Measurements from ENCODE around the gene MSX1.

MSX1 gene

GRCh38 chr4:4868758-4869723 lies 9.6 kb downstream of the MSX1 start:
- no peaks in the 10 kb centered on the region for H3K9me3 Mint-ChIP-seq
- H3K4me1 Mint-ChIP-seq (ENCODE audit: low read depth), result peaks cover 25% of the 10 kb centered on the region
- no peak overlapping the region for H3K27ac Mint-ChIP-seq
- peaks cover 4% of the 10 kb centered on the region for H3K36me3 Mint-ChIP-seq (ENCODE audit: low read depth)
- H3K27me3 Mint-ChIP-seq, result peaks cover 71% of the 10 kb centered on the region
- no peak overlapping the region for H3K4me3 Mint-ChIP-seq

DNA sequence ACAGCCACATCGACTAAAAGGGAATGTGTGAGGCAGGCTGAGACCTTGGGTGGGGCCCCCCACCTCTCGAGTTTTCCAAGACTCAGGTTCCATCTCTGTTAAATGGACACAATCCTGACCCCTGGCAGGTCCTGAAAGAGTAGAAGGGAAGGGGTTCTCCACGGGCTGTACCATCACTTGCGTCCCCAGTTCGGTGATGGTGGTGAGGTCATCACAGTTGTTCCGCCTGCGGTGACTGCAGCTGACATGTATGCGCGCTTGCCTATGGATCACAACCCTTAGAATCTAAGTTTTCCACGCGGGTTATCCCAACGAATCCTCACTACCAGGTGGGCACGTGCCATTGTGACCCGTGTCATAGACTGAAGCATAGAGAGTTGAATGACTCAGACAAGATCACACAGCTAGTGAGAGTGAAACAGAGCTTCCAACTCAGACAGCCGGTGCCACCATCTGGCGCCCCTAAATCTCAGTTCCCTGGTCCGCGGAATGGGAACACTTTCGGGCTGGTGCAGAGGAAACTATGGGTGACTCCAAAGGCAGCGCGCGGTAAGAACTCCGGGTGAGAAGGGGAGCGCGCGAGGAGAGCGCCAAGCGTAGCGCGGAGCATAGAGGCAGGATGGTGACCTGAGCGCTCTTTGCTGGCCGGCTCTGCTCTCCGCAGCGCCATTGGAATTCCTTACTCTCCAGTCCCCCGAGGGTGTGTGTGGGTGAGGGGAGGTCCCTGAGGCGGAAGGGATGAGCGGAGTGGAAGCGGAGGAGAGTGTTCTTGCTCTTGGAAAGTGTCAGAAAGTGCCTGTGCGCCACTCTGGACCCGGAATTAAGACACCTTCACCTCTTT lies 10.5 kb downstream of the MSX1 start:
- Mint-ChIP-seq H3K27ac (no peak overlapping the region), H3K27me3 (peaks cover 71% of the 10 kb centered on the region), H3K9me3 (no peaks in the 10 kb centered on the region), H3K4me3 (peak overlapping the region; percentile 15), H3K36me3 (ENCODE audit: low read depth) (peaks cover 4% of the 10 kb centered on the region), H3K4me1 (ENCODE audit: low read depth) (peaks cover 25% of the 10 kb centered on the region)

GRCh38 chr4:4870576-4871241 lies 11.2 kb downstream of the MSX1 start:
- Mint-ChIP-seq H3K27me3 (peaks cover 72% of the 10 kb centered on the region), H3K4me1 (ENCODE audit: low read depth) (peaks cover 25% of the 10 kb centered on the region), H3K27ac (peak overlapping the region; percentile 18), H3K36me3 (ENCODE audit: low read depth) (peaks cover 4% of the 10 kb centered on the region), H3K4me3 (no peak overlapping the region), H3K9me3 (no peaks in the 10 kb centered on the region)

DNA sequence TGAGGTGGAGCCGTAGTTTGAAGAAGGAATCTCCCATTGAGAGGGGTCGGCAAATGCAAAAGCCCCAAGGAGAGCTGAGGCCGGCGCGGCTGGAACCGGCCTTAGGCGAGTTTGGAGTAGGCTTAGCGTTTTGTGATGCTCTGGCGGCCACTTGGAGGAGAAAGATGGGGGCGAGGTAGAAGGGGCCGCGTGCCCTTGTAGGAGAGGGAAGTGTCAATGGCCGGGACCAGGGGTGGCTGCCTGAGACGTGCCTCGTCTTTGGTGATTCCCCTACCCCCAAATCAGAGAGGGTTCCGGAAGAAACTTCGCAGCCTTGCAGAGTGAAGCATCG lies 11.7 kb downstream of the MSX1 start:
- Mint-ChIP-seq H3K9me3 (no peaks in the 10 kb centered on the region), H3K4me1 (ENCODE audit: low read depth) (peaks cover 21% of the 10 kb centered on the region), H3K27ac (peak overlapping the region; percentile 18), H3K36me3 (ENCODE audit: low read depth) (peaks cover under 1% of the 10 kb centered on the region), H3K27me3 (peaks cover 72% of the 10 kb centered on the region), H3K4me3 (no peak overlapping the region)

- peaks cover 16% of the 10 kb centered on the region for H3K4me1 Mint-ChIP-seq (ENCODE audit: low read depth)
- no peak overlapping the region for H3K27ac Mint-ChIP-seq
- H3K4me3 Mint-ChIP-seq, result no peak overlapping the region
- H3K9me3 Mint-ChIP-seq, result no peaks in the 10 kb centered on the region
- no peaks in the 10 kb centered on the region for H3K36me3 Mint-ChIP-seq (ENCODE audit: low read depth)
- peaks cover 68% of the 10 kb centered on the region for H3K27me3 Mint-ChIP-seq
Measured at GRCh38 chr4:4871573-4872313, 12.3 kb downstream of the MSX1 start.

DNA sequence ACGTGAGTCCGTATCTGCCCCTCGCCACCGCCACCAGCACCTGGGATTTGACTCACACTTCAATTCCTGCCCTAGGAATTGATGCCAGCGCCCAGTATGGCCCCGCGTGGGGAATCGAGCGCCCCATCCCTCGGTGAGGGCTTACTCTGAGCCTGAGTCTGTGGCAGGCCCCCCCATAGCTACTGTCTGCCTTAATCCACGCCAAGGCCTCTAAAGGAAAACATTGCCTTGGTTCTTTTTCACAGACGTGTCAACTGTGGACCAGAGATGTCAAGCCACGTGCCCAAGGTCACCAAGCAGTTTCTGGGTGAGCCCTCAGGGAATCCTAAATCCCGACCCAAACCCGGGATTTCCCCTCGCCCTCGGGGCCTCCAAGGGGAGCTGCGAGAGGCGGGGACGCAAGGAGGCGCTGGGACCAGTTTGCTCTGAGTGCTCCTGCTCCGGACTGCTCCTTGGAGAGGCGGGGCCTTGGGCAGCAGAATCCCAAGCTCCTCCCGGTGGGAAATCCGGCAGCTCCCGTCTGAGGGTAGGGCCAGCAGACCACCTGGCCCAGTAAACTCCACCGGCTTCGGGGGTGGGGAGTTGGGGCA lies 12.9 kb downstream of the MSX1 start:
- Mint-ChIP-seq H3K36me3 (ENCODE audit: low read depth) (no peaks in the 10 kb centered on the region), H3K27me3 (peaks cover 72% of the 10 kb centered on the region), H3K27ac (no peak overlapping the region), H3K9me3 (no peaks in the 10 kb centered on the region), H3K4me3 (no peak overlapping the region), H3K4me1 (ENCODE audit: low read depth) (peaks cover 14% of the 10 kb centered on the region)

GRCh38 chr4:4873203-4873602 lies 13.7 kb downstream of the MSX1 start:
- Mint-ChIP-seq H3K27ac (no peak overlapping the region), H3K4me3 (no peak overlapping the region), H3K9me3 (no peaks in the 10 kb centered on the region), H3K4me1 (ENCODE audit: low read depth) (peaks cover 14% of the 10 kb centered on the region), H3K36me3 (ENCODE audit: low read depth) (no peaks in the 10 kb centered on the region), H3K27me3 (peaks cover 72% of the 10 kb centered on the region)

DNA sequence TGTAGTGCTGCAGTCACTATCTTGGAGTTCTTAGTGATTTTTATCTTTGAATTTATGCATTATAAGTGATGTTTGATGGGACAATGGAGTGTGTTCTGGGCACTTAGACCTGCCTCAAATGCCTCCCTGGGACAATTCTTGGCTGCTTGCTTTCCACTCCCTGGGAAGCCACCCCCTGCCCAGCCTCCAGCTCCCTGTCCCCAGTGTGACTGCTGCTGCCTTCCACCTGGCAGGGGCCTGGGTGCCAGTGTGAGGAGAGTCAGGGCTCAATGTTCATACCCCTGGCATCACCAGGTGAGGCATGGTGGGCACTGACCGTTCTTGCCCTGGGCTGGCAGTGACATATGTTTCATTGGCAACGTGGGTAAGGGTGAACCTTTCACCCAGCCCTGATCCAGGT lies 14.8 kb downstream of the MSX1 start:
- Mint-ChIP-seq H3K27me3 (peaks cover 79% of the 10 kb centered on the region), H3K4me3 (no peak overlapping the region), H3K36me3 (ENCODE audit: low read depth) (no peaks in the 10 kb centered on the region)

GRCh38 chr4:4875147-4875546 lies 15.7 kb downstream of the MSX1 start:
- Mint-ChIP-seq H3K36me3 (ENCODE audit: low read depth) (no peaks in the 10 kb centered on the region), H3K27me3 (peaks cover 75% of the 10 kb centered on the region), H3K27ac (no peak overlapping the region), H3K9me3 (no peaks in the 10 kb centered on the region), H3K4me3 (no peak overlapping the region), H3K4me1 (ENCODE audit: low read depth) (peaks cover 6% of the 10 kb centered on the region)

More for the DNA sequence above, 14.8 kb downstream of the MSX1 start:
- H3K27ac Mint-ChIP-seq, result no peak overlapping the region
- H3K4me1 Mint-ChIP-seq (ENCODE audit: low read depth), result peaks cover 9% of the 10 kb centered on the region
- no peaks in the 10 kb centered on the region for H3K9me3 Mint-ChIP-seq

DNA sequence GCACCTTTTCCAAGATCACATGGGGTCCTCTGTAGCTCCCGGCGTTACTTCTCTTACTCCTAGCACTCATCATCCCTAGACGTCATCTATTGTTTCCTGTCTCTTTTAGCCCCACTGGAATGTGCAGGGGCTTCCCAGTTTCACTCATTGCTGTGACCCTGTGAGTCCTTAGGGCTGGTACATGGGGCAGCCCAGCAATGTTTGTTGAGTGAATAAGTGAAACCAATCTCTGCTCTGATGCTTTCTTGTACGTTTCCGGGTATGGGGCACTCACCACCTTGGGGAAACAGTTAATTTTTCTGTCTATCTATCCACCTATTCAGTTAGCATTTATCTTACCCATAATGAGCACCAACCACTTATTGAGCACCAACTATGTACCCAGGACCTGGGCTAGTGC lies 16.1 kb downstream of the MSX1 start:
- no peak overlapping the region for H3K4me3 Mint-ChIP-seq
- H3K36me3 Mint-ChIP-seq (ENCODE audit: low read depth), result no peaks in the 10 kb centered on the region
- peaks cover 5% of the 10 kb centered on the region for H3K4me1 Mint-ChIP-seq (ENCODE audit: low read depth)
- no peaks in the 10 kb centered on the region for H3K9me3 Mint-ChIP-seq
- no peak overlapping the region for H3K27ac Mint-ChIP-seq
- peaks cover 70% of the 10 kb centered on the region for H3K27me3 Mint-ChIP-seq

DNA sequence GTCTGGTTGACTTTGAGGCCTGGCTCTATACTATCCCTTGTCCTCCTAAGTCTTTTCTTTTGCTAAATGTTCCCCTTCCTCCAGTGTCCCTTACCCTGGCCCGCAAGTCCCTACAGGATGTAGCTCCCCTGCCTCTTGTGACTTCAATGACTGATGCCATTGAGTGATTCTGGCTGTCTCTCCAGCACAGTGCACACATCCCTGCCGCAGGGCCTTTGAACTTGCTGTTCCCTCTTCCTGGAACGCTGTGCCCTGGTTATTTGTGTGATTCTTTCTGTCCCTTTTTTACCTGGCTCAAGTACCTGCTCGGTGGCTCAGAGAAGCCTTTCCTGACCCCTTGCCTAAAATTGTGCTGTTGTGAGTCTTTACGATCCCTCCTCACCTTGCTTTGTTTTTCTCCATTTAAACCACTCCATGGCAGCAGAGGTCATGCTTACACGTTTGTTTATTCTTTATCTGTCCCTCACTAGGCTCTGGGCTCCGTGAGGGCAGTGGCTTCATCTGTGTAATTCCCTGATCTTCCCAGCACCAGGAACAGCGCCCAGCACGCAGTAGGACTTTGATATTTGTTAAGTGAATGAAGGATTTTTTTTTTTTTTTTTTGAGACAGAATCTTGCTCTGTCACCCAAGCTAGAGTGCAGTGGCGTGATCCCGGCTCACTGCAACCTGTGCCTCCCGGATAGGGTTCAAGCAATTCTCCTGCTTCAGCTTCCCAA lies 17.6 kb downstream of the MSX1 start:
- Mint-ChIP-seq H3K27ac (no peak overlapping the region), H3K36me3 (ENCODE audit: low read depth) (no peaks in the 10 kb centered on the region), H3K27me3 (peaks cover 57% of the 10 kb centered on the region), H3K9me3 (no peaks in the 10 kb centered on the region), H3K4me1 (ENCODE audit: low read depth) (no peaks in the 10 kb centered on the region), H3K4me3 (no peak overlapping the region)

- Mint-ChIP-seq H3K27me3 (peaks cover 33% of the 10 kb centered on the region), H3K27ac (no peak overlapping the region), H3K9me3 (no peaks in the 10 kb centered on the region), H3K4me1 (ENCODE audit: low read depth) (no peaks in the 10 kb centered on the region), H3K36me3 (ENCODE audit: low read depth) (no peaks in the 10 kb centered on the region), H3K4me3 (no peak overlapping the region)
Measured at GRCh38 chr4:4880492-4880891, 21.0 kb downstream of the MSX1 start.

- Mint-ChIP-seq H3K9me3 (no peaks in the 10 kb centered on the region), H3K27me3 (peaks cover 26% of the 10 kb centered on the region), H3K27ac (no peak overlapping the region), H3K36me3 (ENCODE audit: low read depth) (no peaks in the 10 kb centered on the region), H3K4me1 (ENCODE audit: low read depth) (no peaks in the 10 kb centered on the region), H3K4me3 (no peak overlapping the region)
Measured at GRCh38 chr4:4881432-4881831, 22.0 kb downstream of the MSX1 start.

All from stimulated activated naive CD8-positive, alpha-beta T cell treated with anti-CD3 and anti-CD28 coated beads, Interleukin-15, Interleukin-2, amounts not matched to agents 100 ng/mL and 50 ng/mL, for 24 hours (primary cell).